HG03025 (cell line): ENCODE measurements around the gene KAZN.
"Not testable (repeated sequence)": the region's sequence is repeated elsewhere in the genome, so short reads cannot be mapped to it uniquely, and the experiment has no call there.

Experiments used
- ATAC-seq: cut with Tn5 transposase; IDR thresholded peaks from one replicate; pipeline ENCODE4 v1.9.1; 2021; ENCODE audit warnings: mild to moderate bottlenecking, moderate library complexity; ENCODE audit not compliant: unreplicated experiment, low FRiP score

Gene KAZN

GRCh38 chr1:14958249-14959058, 360.0 kb downstream of the KAZN start:
- ATAC-seq: no peak

- no peak for ATAC-seq
These were observed 360.7 kb downstream of the KAZN start for GRCh38 chr1:14959059-14959694.

- ATAC-seq: no peak
These were observed 363.3 kb downstream of the KAZN start for GRCh38 chr1:14961661-14962267.

GRCh38 chr1:14962407-14962806, 363.9 kb downstream of the KAZN start:
- ATAC-seq: no peak

GRCh38 chr1:14963791-14964710, 365.6 kb downstream of the KAZN start:
- ATAC-seq: not testable (repeated sequence)

GRCh38 chr1:14964711-14965055, 366.2 kb downstream of the KAZN start:
- ATAC-seq: no peak

GRCh38 chr1:14968251-14968851, 369.9 kb downstream of the KAZN start:
- ATAC-seq: no peak

- no peak for ATAC-seq
These were observed 370.5 kb downstream of the KAZN start for GRCh38 chr1:14969006-14969405.

- no peak for ATAC-seq
These were observed 371.8 kb downstream of the KAZN start for GRCh38 chr1:14970115-14970798.

GRCh38 chr1:14970799-14971141, 372.3 kb downstream of the KAZN start:
- no peak for ATAC-seq

- ATAC-seq: no peak
These were observed 372.7 kb downstream of the KAZN start for GRCh38 chr1:14971221-14971620.

GRCh38 chr1:14972107-14972506, 373.6 kb downstream of the KAZN start:
- no peak for ATAC-seq

- ATAC-seq: no peak
These were observed 375.3 kb downstream of the KAZN start for GRCh38 chr1:14973773-14974172.

- no peak for ATAC-seq
These were observed 375.9 kb downstream of the KAZN start for GRCh38 chr1:14974361-14974760.

GRCh38 chr1:14975119-14975518, 376.6 kb downstream of the KAZN start:
- ATAC-seq: no peak

- no peak for ATAC-seq
These were observed 377.8 kb downstream of the KAZN start for GRCh38 chr1:14976256-14976655.

- no peak for ATAC-seq
These were observed 378.9 kb downstream of the KAZN start for GRCh38 chr1:14977338-14977931.

- ATAC-seq: no peak
These were observed 382.2 kb downstream of the KAZN start for GRCh38 chr1:14980621-14981218.

- ATAC-seq: no peak
These were observed 383.5 kb downstream of the KAZN start for GRCh38 chr1:14982029-14982428.
